Type B pancreatic cell (in vitro differentiated cells): ENCODE data around the gene FAM76A. TPM values are rescaled to one million over a fixed set of nuclear protein-coding genes. Genes with fewer than 3 reads are reported as not detected.
"Not testable (repeated sequence)": the region's sequence is repeated elsewhere in the genome, so short reads cannot be mapped to it uniquely, and the experiment has no call there.

Source experiments
- DNase-seq: peaks from one replicate; pipeline ENCODE4 v3.0.0; 2021; ENCODE audit warnings: mixed read lengths; ENCODE audit not compliant: unreplicated experiment; ENCODE audit errors: extremely low spot score
- H3K27ac Mint-ChIP-seq: 2 replicates; pipeline ENCODE4 v1.8.0; 2021; ENCODE audit warnings: mild to moderate bottlenecking, mixed read lengths
- H3K27me3 Mint-ChIP-seq: 2 replicates; pipeline ENCODE4 v1.8.0; 2021; ENCODE audit warnings: mixed read lengths
- H3K36me3 Mint-ChIP-seq: 2 replicates; pipeline ENCODE4 v1.8.0; 2021; ENCODE audit warnings: mixed read lengths
- H3K4me1 Mint-ChIP-seq: one replicate; pipeline ENCODE4 v1.8.0; 2021; ENCODE audit warnings: mixed read lengths; ENCODE audit not compliant: unreplicated experiment
- H3K4me3 Mint-ChIP-seq: 2 replicates; pipeline ENCODE4 v1.8.0; 2021; ENCODE audit warnings: mild to moderate bottlenecking, mixed read lengths
- H3K9me3 Mint-ChIP-seq: 2 replicates; pipeline ENCODE4 v1.8.0; 2021; ENCODE audit warnings: mixed read lengths
- CTCF ChIP-seq: fragments of 200-600 bp; sonication (generic); conservative IDR thresholded peaks from 2 replicates; pipeline ENCODE4 v1.5.0; 2021; ENCODE audit warnings: antibody characterized with exemption, mild to moderate bottlenecking
- total RNA-seq: library from RNA; stranded (reverse); gene quantifications from 2 replicates; pipeline ENCODE4 v1.2.1, GENCODE V29; 2021; ENCODE audit warnings: low replicate concordance

The FAM76A gene
- total RNA-seq, 1 donor from 2014 or later: 14.2 TPM

DNA sequence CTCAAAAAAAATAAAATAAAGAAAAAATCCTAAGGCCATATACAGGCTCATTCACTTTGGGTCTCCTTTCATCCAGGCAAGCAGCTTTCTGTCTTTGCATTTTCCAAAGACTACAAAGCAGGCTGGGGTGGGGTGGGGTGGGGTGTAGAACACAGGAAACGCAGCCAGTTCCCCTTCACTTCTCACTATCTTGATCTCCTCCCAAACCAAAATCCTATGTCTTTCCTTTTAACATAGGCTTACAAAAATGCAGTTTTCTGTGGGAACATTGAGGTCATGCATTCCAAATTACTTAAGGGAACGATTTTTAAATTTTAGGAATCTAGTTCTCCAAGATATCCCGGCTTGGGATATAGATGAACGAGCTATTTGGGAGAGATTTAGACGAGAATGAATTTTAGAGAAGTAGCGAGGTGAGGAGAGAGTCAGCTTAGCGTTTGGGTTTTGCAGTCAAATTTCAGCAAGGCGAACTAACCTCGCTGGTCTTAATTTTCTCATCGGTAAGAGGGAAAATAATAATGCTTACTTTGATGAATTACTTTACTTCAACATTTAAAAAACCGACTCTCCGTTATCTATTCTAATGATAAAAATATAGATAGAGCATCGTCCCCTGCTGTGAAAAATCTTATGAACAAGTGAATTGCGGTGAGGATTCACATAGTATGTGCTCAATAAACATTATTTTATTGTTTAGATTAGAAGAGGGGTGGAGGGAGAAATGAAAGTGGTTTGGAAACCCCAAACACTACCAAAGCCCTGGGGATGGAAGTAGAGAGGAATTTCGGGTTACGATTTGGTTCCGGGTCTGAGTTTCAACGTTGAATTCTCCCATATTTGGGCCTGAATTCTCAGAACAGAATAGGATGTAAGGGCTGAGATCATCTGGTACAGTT lies 46.5 kb downstream of the FAM76A start:
- no peak for TF ChIP-seq CTCF
- no peaks in the 10 kb centered on the region for H3K27me3 Mint-ChIP-seq
- H3K9me3 Mint-ChIP-seq: no peaks in the 10 kb centered on the region
- no peak for DNase-seq
- H3K27ac Mint-ChIP-seq: peak overlapping the region; percentile 93
- H3K4me3 Mint-ChIP-seq: peak overlapping the region; percentile 92
- H3K4me1 Mint-ChIP-seq: peaks cover 11% of the 10 kb centered on the region
- no peaks in the 10 kb centered on the region for H3K36me3 Mint-ChIP-seq

DNA sequence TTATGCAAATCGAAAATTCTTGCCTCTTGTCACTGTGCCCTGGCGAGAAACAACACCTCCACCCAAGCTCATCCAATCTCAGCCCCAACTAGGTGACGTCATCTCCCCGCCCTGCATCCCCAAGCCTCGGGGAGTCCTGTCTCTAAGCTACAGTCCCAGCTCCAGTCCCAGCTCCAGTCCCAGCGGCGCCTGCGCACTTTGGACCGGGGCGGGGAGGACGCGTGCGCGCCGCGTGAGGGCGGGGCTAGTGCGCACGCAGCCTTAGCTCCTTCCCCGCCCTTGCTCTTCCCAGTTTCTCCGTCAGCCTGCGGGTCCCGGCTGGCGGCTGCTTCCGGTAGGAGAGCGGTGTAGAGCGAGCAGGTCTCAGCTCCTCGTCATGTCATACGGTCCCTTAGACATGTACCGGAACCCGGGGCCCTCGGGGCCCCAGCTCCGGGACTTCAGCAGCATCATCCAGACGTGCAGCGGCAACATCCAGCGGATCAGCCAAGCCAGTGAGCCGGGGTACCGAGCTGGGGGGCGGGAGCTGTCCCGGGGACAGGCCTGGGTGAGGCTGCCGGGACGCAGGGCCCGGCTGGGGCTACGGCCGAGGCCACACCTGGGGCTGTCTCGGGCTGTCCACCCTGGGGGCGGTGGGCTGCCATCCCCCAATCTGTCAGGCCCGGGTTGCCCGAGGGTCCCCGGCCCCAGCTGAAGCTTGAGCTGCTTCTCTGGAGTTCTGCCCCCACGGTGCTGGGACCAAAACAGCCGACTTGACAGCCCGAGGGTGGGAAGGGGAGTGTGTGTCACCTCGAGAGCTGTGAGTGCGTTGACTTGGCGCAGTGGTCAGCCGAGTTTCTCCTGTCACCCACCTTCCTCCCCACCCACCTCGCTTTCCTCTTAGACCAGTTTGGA lies 47.4 kb downstream of the FAM76A start, which contains the start of gene STX12:
STX12 (plus strand) TSS at position 288 of the 894 bp plus-strand sequence; CDS start at position 377, 89 bp downstream.
- TF ChIP-seq CTCF: no peak
- H3K9me3 Mint-ChIP-seq: no peaks in the 10 kb centered on the region
- H3K36me3 Mint-ChIP-seq: no peaks in the 10 kb centered on the region
- peak within 1 kb of the TSS; percentile 93 for H3K27ac Mint-ChIP-seq
- no peaks in the 10 kb centered on the region for H3K27me3 Mint-ChIP-seq
- H3K4me3 Mint-ChIP-seq: peak within 1 kb of the TSS; percentile 92
- H3K4me1 Mint-ChIP-seq: peaks cover 11% of the 10 kb centered on the region
- DNase-seq: peak; percentile 99

- TF ChIP-seq CTCF: no peak
- DNase-seq: no peak
- H3K4me1 Mint-ChIP-seq: peaks cover 11% of the 10 kb centered on the region
- no peaks in the 10 kb centered on the region for H3K36me3 Mint-ChIP-seq
- H3K27me3 Mint-ChIP-seq: no peaks in the 10 kb centered on the region
- no peaks in the 10 kb centered on the region for H3K9me3 Mint-ChIP-seq
- H3K4me3 Mint-ChIP-seq: peak overlapping the region; percentile 92
- peak overlapping the region; percentile 89 for H3K27ac Mint-ChIP-seq
These were observed 48.2 kb downstream of the FAM76A start for GRCh38 chr1:27773826-27774445.

DNA sequence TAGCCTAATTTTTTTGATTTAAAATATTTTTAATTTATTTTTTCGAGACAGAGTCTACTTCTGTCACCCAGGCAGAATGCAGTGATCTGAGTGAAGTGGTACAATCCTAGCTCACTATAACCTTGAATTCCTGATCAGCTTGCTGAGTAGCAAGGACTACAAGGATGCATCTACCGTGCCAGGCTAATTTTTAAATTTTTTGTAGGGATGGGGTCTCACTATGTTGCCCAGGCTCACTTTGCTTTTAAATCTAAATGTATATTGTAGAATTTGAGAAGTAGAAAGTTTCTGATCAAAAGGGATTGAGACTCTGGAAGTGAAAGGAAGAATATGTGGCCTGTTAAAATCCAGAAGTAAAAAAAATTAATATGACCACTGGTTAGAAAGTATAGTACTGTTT lies 48.9 kb downstream of the FAM76A start:
- Mint-ChIP-seq H3K27ac (no peak overlapping the region), H3K36me3 (no peaks in the 10 kb centered on the region), H3K4me1 (peaks cover 11% of the 10 kb centered on the region), H3K4me3 (peak overlapping the region; percentile 22), H3K9me3 (no peaks in the 10 kb centered on the region), H3K27me3 (no peaks in the 10 kb centered on the region)
- no peak for DNase-seq
- no peak for TF ChIP-seq CTCF

DNA sequence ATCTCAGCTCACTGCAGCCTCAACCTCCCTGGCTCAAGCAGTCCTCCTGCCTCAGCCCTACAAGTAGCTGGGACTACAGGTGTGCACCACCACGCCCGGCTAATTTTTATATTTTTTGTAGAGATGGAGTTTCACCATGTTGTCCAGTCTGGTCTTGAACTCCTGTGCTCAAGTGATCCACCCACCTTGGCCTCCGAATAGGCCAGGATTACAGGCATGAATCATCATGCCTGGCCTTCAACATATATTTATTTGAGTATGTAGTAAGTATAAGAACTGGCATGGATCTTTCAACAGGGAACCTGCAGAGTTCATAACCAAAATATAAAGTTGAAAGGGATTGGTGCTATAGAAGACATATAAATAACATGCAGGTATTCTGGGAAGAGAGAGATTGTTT lies 49.6 kb downstream of the FAM76A start:
- not testable (repeated sequence) for H3K4me3 Mint-ChIP-seq, H3K27ac Mint-ChIP-seq, H3K36me3 Mint-ChIP-seq, H3K27me3 Mint-ChIP-seq, DNase-seq, H3K9me3 Mint-ChIP-seq
- H3K4me1 Mint-ChIP-seq: peaks cover 11% of the 10 kb centered on the region

- not testable (repeated sequence) for H3K9me3 Mint-ChIP-seq, H3K4me3 Mint-ChIP-seq, H3K27me3 Mint-ChIP-seq, H3K27ac Mint-ChIP-seq, DNase-seq, H3K36me3 Mint-ChIP-seq
- H3K4me1 Mint-ChIP-seq: peaks cover 11% of the 10 kb centered on the region
These were observed 50.5 kb downstream of the FAM76A start for GRCh38 chr1:27776276-27776675.
